Measurements from ENCODE around the gene GAMT. TPM values are rescaled to one million over a fixed set of nuclear protein-coding genes. Genes with fewer than 3 reads are reported as not detected.

GAMT gene
- total RNA-seq, result 22.5 and 29.2 TPM in 2 replicates

- peak within 1 kb of the TSS; percentile 74 for H3K4me3 ChIP-seq (ENCODE audit: low read depth, low read length)
- DNase-seq (ENCODE audit: low read depth), result no peak
- TF ChIP-seq CTCF (conservative IDR thresholded peaks at IDR 0.05; ENCODE audit: low read depth, low read length), result peak; percentile 23
Observed at GRCh38 chr19:1401138-1401888, at the start of gene GAMT. GAMT (minus strand) TSS chr19:1401542; CDS start chr19:1401476, 66 bp downstream.

GRCh38 chr19:1449467-1450442, 48.4 kb upstream of the GAMT start, which contains the start of gene APC2:
APC2 (plus strand) TSS chr19:1450121; CDS start chr19:1453002, 2,881 bp downstream.
- H3K4me3 ChIP-seq (ENCODE audit: low read depth, low read length), result no peak within 1 kb of the TSS
- DNase-seq (ENCODE audit: low read depth), result no peak
- no peak for TF ChIP-seq CTCF (conservative IDR thresholded peaks at IDR 0.05; ENCODE audit: low read depth, low read length)

GRCh38 chr19:1447944-1448343, 46.6 kb upstream of the GAMT start:
- TF ChIP-seq CTCF (conservative IDR thresholded peaks at IDR 0.05; ENCODE audit: low read depth, low read length), result no peak
- DNase-seq (ENCODE audit: low read depth), result no peak
- H3K4me3 ChIP-seq (ENCODE audit: low read depth, low read length), result no peak overlapping the region

GRCh38 chr19:1447504-1447903, 46.2 kb upstream of the GAMT start:
- no peak overlapping the region for H3K4me3 ChIP-seq (ENCODE audit: low read depth, low read length)
- TF ChIP-seq CTCF (conservative IDR thresholded peaks at IDR 0.05; ENCODE audit: low read depth, low read length), result no peak
- DNase-seq (ENCODE audit: low read depth), result no peak

- H3K4me3 ChIP-seq (ENCODE audit: low read depth, low read length), result no peak overlapping the region
- TF ChIP-seq CTCF (conservative IDR thresholded peaks at IDR 0.05; ENCODE audit: low read depth, low read length), result no peak
- DNase-seq (ENCODE audit: low read depth), result no peak
Observed at GRCh38 chr19:1446713-1447481, 45.6 kb upstream of the GAMT start.

GRCh38 chr19:1445932-1446712, 44.8 kb upstream of the GAMT start:
- H3K4me3 ChIP-seq (ENCODE audit: low read depth, low read length), result no peak overlapping the region
- DNase-seq (ENCODE audit: low read depth), result no peak
- TF ChIP-seq CTCF (conservative IDR thresholded peaks at IDR 0.05; ENCODE audit: low read depth, low read length), result no peak

Data from epithelial cell of proximal tubule (primary cell).